GM19099 (cell line): Measurements from ENCODE around the gene FATE1.

ENCODE experiments used
- POLR2A ChIP-seq: IDR thresholded peaks from 3 replicates; pipeline ENCODE4 v1.6.1; 2011; ENCODE audit warnings: low read depth; ENCODE audit not compliant: insufficient read length; ENCODE audit errors: extremely low read depth

The FATE1 gene

GRCh38 chrX:151752847-151753246, 37.0 kb downstream of the FATE1 start:
- no peak for TF ChIP-seq POLR2A

GRCh38 chrX:151753313-151754046, 37.6 kb downstream of the FATE1 start:
- no peak for TF ChIP-seq POLR2A

- no peak for TF ChIP-seq POLR2A
These were observed 38.2 kb downstream of the FATE1 start for GRCh38 chrX:151754047-151754429.

GRCh38 chrX:151754641-151755215, 38.9 kb downstream of the FATE1 start:
- TF ChIP-seq POLR2A = no peak

- TF ChIP-seq POLR2A = no peak
These were observed 43.3 kb downstream of the FATE1 start for GRCh38 chrX:151759041-151759708.

GRCh38 chrX:151762802-151763201, 47.0 kb downstream of the FATE1 start:
- TF ChIP-seq POLR2A = no peak

GRCh38 chrX:151763711-151764110, 47.9 kb downstream of the FATE1 start:
- no peak for TF ChIP-seq POLR2A

GRCh38 chrX:151765026-151765425, 49.2 kb downstream of the FATE1 start:
- TF ChIP-seq POLR2A = no peak

DNA sequence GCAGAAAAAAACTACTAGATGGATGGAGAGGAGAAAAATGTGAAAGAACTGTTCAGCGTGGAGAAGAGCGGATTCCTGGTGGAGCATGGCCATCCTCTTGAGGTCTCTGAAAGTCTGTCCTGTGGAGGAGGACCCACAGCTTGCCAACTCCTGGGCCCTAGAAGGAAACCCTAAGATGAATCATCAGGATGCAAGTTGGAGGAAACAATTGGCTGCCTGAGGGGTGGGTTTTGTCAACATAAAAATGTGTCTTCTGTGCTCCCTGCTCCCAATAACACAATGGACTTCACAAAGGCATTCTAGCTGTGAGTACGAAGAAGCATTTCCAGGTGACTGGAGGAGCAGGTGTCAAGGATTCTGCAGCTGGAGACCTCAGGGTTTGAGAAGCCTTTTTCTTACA, 55.9 kb downstream of the FATE1 start:
- TF ChIP-seq POLR2A = no peak
